H1 (cell line): Measurements from ENCODE around the gene CTSK.

Source experiments
- HDAC2 ChIP-seq, 2 experiments: fragments of 300-600 bp in 1 of 2; sonication (generic) in 1 of 2; IDR thresholded peaks; 2 replicates each; pipeline ENCODE4 v1.6.1; 2011 to 2012; ENCODE audit warnings: low read depth in 2 of 2, low read length in 2 of 2, mild to moderate bottlenecking in 2 of 2, moderate library complexity in 2 of 2, borderline replicate concordance in 1 of 2, inconsistent platforms in 1 of 2
- TF ChIP-seq, protein P1 (sequence below), 3 experiments: IDR thresholded peaks; 1 replicate in 2 of 3; 2 replicates in 1 of 3; pipeline versions ENCODE4 v1.5.1 to v1.6.1; 2011; ENCODE audit warnings: low read length in 3 of 3, mild to moderate bottlenecking in 3 of 3, inconsistent platforms in 2 of 3, low read depth in 1 of 3, moderate library complexity in 1 of 3; ENCODE audit not compliant: insufficient read depth in 1 of 3; ENCODE audit errors: control extremely low read depth in 1 of 3

- TF ChIP-seq, protein P1, sequence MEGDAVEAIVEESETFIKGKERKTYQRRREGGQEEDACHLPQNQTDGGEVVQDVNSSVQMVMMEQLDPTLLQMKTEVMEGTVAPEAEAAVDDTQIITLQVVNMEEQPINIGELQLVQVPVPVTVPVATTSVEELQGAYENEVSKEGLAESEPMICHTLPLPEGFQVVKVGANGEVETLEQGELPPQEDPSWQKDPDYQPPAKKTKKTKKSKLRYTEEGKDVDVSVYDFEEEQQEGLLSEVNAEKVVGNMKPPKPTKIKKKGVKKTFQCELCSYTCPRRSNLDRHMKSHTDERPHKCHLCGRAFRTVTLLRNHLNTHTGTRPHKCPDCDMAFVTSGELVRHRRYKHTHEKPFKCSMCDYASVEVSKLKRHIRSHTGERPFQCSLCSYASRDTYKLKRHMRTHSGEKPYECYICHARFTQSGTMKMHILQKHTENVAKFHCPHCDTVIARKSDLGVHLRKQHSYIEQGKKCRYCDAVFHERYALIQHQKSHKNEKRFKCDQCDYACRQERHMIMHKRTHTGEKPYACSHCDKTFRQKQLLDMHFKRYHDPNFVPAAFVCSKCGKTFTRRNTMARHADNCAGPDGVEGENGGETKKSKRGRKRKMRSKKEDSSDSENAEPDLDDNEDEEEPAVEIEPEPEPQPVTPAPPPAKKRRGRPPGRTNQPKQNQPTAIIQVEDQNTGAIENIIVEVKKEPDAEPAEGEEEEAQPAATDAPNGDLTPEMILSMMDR (IDR thresholded peaks at IDR 0.05; ENCODE audit: control extremely low read depth in 1 of 3, insufficient read depth in 1 of 3, low read depth in 1 of 3, low read length in 3 of 3) = no peak
- TF ChIP-seq HDAC2 (IDR thresholded peaks at IDR 0.05; ENCODE audit: borderline replicate concordance in 1 of 2, low read depth in 2 of 2, low read length in 2 of 2) = no peak
These were observed 56.6 kb downstream of the CTSK start for GRCh38 chr1:150751443-150751842.
